ENCODE measurements around the gene ABCF2.

DNA sequence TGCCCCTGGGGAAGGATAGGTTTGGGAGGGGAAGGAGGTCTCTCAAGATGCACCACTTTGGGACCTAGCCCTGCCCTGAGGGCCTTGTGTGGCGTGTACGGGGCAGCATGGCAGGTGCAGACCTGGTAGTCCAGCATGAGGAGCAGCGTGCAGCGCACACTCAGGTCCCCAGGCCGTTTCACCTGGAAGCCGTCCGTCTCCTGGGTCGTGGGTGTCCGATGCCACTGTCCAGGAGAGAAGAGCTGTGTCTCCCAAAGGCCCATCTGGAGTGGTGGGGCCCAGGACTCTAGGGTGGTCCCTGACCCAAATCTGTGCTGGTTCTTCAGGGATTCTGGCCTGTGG, 14.7 kb upstream of the ABCF2 start:
- TF ChIP-seq, protein P1, sequence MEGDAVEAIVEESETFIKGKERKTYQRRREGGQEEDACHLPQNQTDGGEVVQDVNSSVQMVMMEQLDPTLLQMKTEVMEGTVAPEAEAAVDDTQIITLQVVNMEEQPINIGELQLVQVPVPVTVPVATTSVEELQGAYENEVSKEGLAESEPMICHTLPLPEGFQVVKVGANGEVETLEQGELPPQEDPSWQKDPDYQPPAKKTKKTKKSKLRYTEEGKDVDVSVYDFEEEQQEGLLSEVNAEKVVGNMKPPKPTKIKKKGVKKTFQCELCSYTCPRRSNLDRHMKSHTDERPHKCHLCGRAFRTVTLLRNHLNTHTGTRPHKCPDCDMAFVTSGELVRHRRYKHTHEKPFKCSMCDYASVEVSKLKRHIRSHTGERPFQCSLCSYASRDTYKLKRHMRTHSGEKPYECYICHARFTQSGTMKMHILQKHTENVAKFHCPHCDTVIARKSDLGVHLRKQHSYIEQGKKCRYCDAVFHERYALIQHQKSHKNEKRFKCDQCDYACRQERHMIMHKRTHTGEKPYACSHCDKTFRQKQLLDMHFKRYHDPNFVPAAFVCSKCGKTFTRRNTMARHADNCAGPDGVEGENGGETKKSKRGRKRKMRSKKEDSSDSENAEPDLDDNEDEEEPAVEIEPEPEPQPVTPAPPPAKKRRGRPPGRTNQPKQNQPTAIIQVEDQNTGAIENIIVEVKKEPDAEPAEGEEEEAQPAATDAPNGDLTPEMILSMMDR (IDR thresholded peaks at IDR 0.05; ENCODE audit: low read length) = no peak
- no peak for TF ChIP-seq EZH2 (optimal IDR thresholded peaks at IDR 0.05; ENCODE audit: low read depth, low read length)
- no peak for TF ChIP-seq EZH2phosphoT487 (IDR thresholded peaks at IDR 0.05; ENCODE audit: low read length)
